Right lobe of liver (tissue), 6 donors: Measurements from ENCODE around the gene IVD. TPM values are rescaled to one million over a fixed set of nuclear protein-coding genes. Genes with fewer than 3 reads are reported as not detected.

Experiments used
- ATAC-seq, 4 donors: fragments of 200-7000 bp; cut with Tn5 transposase; one replicate each; pipeline ENCODE4 v1.9.1; 2020; ENCODE audit warnings: mild to moderate bottlenecking in 4 of 4, moderate library complexity in 4 of 4
- DNase-seq, 3 donors: peaks; one replicate each; pipeline ENCODE4 v3.0.0-alpha.2; 2020
- H3K27ac ChIP-seq, 3 donors: fragments of 200-600 bp; one replicate each; pipeline ENCODE4 v1.8.0; 2022
- H3K27me3 ChIP-seq, 2 donors: fragments of 200-600 bp; one replicate each; pipeline ENCODE4 v1.8.0; 2022
- H3K36me3 ChIP-seq, 4 donors: fragments of 200-600 bp; sonication (generic) in 1 of 4; one replicate each; pipeline versions ENCODE4 v1.5.1 to v1.8.0; 2017 to 2022; ENCODE audit warnings: control low read depth in 1 of 4
- H3K4me1 ChIP-seq, 4 donors: fragments of 200-600 bp; sonication (generic) in 1 of 4; one replicate each; pipeline versions ENCODE4 v1.5.1 to v1.8.0; 2017 to 2022; ENCODE audit warnings: control low read depth in 1 of 4
- H3K4me3 ChIP-seq, 3 donors: fragments of 200-600 bp; one replicate each; pipeline ENCODE4 v1.8.0; 2022
- H3K9me3 ChIP-seq, 4 donors: fragments of 200-600 bp; sonication (generic) in 1 of 4; one replicate each; pipeline versions ENCODE4 v1.5.1 to v1.8.0; 2017 to 2022; ENCODE audit warnings: control low read depth in 1 of 4
- CTCF ChIP-seq, 4 donors: fragments of 200-600 bp in 3 of 4; fragments of 450-650 bp in 1 of 4; IDR thresholded peaks; one replicate each; pipeline versions ENCODE4 v1.5.1 to v1.8.0; 2016 to 2022; ENCODE audit warnings: antibody characterized with exemption in 4 of 4, mild to moderate bottlenecking in 2 of 4
- POLR2A ChIP-seq: fragments of 450-650 bp; IDR thresholded peaks from one replicate; pipeline ENCODE4 v1.6.1; 2017; ENCODE audit warnings: antibody characterized with exemption, mild to moderate bottlenecking
- WGBS: methylation state at CpG from one replicate; pipeline ENCODE4 v1.1.6; 2018; ENCODE audit warnings: low coverage, low lambda C conversion rate; ENCODE audit not compliant: insufficient coverage; ENCODE audit errors: missing lambda C conversion rate; 5-methylcytosine and 5-hydroxymethylcytosine counted together
- intact Hi-C, 2 donors: fragments of 100-400 bp; cut with DNase I; formaldehyde crosslinking; loops; one replicate each; pipeline versions ENCODE4 v1.11.2 to v1.14.1; 2022
- total RNA-seq, 6 experiments: library from RNA; depleted of rRNA in 2 of 6; stranded (reverse); fragments of >200 nt in 2 of 6; fragmentation: NEBNext Ultra II Directional in 3 of 6; extraction: Animal tissue kit (Norgen Biotek cat#: 25700) in 3 of 6; gene quantifications; one replicate each; pipeline versions ENCODE4 v1.1.0 to v1.2.4, GENCODE V29; 2016 to 2023
- donor health status: DM: no; HTN: yes; CAD: no.
- donor health status: DM: no; HTN: no; CAD: no.
- donor health status: DM: no; HTN: no; CAD: no.
- donor health status: DM: no; HTN: yes; CAD: no.
- donor health status: DM: no; HTN: yes; CAD: no.

The IVD gene
- total RNA-seq, 6 experiments from 2014 or later, result 89.7 to 231 (median 122) TPM

- Histone ChIP-seq H3K36me3 (peaks cover 0 to 26% (median 6%) of the 10 kb centered on the region in 4 donors), H3K4me3 (no peak overlapping the region), H3K27me3 (no peaks in the 10 kb centered on the region), H3K4me1 (peaks cover 0 to 5% (median 0%) of the 10 kb centered on the region in 4 donors), H3K27ac (no peak overlapping the region), H3K9me3 (no peaks in the 10 kb centered on the region)
- no peak for DNase-seq
- no peak for ATAC-seq
- TF ChIP-seq CTCF (IDR thresholded peaks at IDR 0.05) (no peak), POLR2A (no peak)
- intact Hi-C loops, result no loop called here
These were observed 61.6 kb downstream of the IVD start for GRCh38 chr15:40467261-40467615.

- no peak overlapping the region for H3K27ac ChIP-seq
- no peaks in the 10 kb centered on the region for H3K9me3 ChIP-seq
- H3K4me3 ChIP-seq, result no peak overlapping the region
- intact Hi-C loops, result no loop called here
- peaks cover 0 to 5% (median 0%) of the 10 kb centered on the region in 4 donors for H3K4me1 ChIP-seq
- no peak for ATAC-seq
- H3K36me3 ChIP-seq, result peaks cover 0 to 17% (median 5%) of the 10 kb centered on the region in 4 donors
- no peak for DNase-seq
- no peaks in the 10 kb centered on the region for H3K27me3 ChIP-seq
- no peak for TF ChIP-seq POLR2A
- no peak for TF ChIP-seq CTCF (IDR thresholded peaks at IDR 0.05)
- WGBS, result 83% methylated on average over 1 of the region's 4 CpGs
These were observed 63.3 kb downstream of the IVD start for GRCh38 chr15:40468898-40469331.

- Histone ChIP-seq H3K4me3 (no peak overlapping the region), H3K27ac (no peak overlapping the region), H3K36me3 (peaks cover 0 to 14% (median 2%) of the 10 kb centered on the region in 4 donors), H3K4me1 (peaks cover 0 to 5% (median 0%) of the 10 kb centered on the region in 4 donors), H3K9me3 (no peaks in the 10 kb centered on the region), H3K27me3 (no peaks in the 10 kb centered on the region)
- DNase-seq, result no peak
- WGBS, result 87% methylated on average over 5 of the region's 7 CpGs
- TF ChIP-seq POLR2A, result no peak
- intact Hi-C loops, result no loop called here
- no peak for ATAC-seq
These were observed 64.3 kb downstream of the IVD start for GRCh38 chr15:40469776-40470390.

GRCh38 chr15:40470423-40471104 is 65.0 kb downstream of the IVD start, which contains the start of gene CHST14:
TSS of gene CHST14 (plus strand) at chr15:40470984. CDS start at chr15:40471214, 230 bp downstream.
- peak; percentile 69 to 71 (median 71) for DNase-seq
- Histone ChIP-seq H3K4me3 (peak within 1 kb of the TSS; percentile 79 to 87 (median 80)), H3K9me3 (no peaks in the 10 kb centered on the region), H3K36me3 (peaks cover 0 to 9% (median 2%) of the 10 kb centered on the region in 4 donors), H3K27ac (peak within 1 kb of the TSS; percentile 67 to 81 (median 70)), H3K27me3 (no peaks in the 10 kb centered on the region), H3K4me1 (peaks cover 0 to 5% (median 0%) of the 10 kb centered on the region in 4 donors)
- WGBS, result no CpG with 5 or more reads among the region's 52 CpGs
- intact Hi-C loops, result no loop called here
- TF ChIP-seq POLR2A (peak; percentile 26), CTCF (IDR thresholded peaks at IDR 0.05) (peak in 1 of 4 donors; percentile 12)
- peak; percentile 87 to 92 (median 88) for ATAC-seq

Other genes starting within 250 kb of the IVD start
- gene BUB1B, start 244.7 kb upstream of the IVD start, total RNA-seq, result 1 to 10 TPM in 3 of 6 experiments, under 1 TPM in 2, not detected in 1; 0.39 to 1.7 (median 1.2) TPM
- under 1 TPM in 4 of 6 experiments, not detected in 2; 0.05 to 0.19 (median 0.10) TPM for gene PAK6, start 166.7 kb upstream of the IVD start, total RNA-seq
- gene ANKRD63, start 122.7 kb upstream of the IVD start, total RNA-seq, result under 1 TPM in 1 of 6 experiments, not detected in 5; 0.24 TPM
- 10 to 100 TPM in 2 of 6 experiments, 1 to 10 TPM in 4; 5.0 to 18.0 (median 7.2) TPM for gene PLCB2, start 97.9 kb upstream of the IVD start, total RNA-seq
- 1 to 10 TPM; 4.6 to 8.7 (median 5.8) TPM for gene INAFM2, start 82.1 kb upstream of the IVD start, total RNA-seq
- gene CCDC9B, start 64.9 kb upstream of the IVD start, total RNA-seq, result 10 to 100 TPM in 1 of 6 experiments, 1 to 10 TPM in 5; 4.2 to 11.9 (median 4.7) TPM
- not detected for gene PHGR1, start 54.8 kb upstream of the IVD start, total RNA-seq
- gene DISP2, start 47.6 kb upstream of the IVD start, total RNA-seq, result under 1 TPM; 0.06 to 0.71 (median 0.16) TPM
- gene KNSTRN, start 23.1 kb upstream of the IVD start, total RNA-seq, result 10 to 100 TPM in 4 of 6 experiments, 1 to 10 TPM in 2; 5.4 to 17.2 (median 11.2) TPM
- gene BAHD1, start 35.2 kb downstream of the IVD start, total RNA-seq, result 10 to 100 TPM in 1 of 6 experiments, 1 to 10 TPM in 5; 6.5 to 10.5 (median 9.0) TPM
- 1 to 10 TPM; 2.9 to 5.7 (median 4.8) TPM for gene CHST14, start 65.2 kb downstream of the IVD start, total RNA-seq
- gene CCDC32, start 159.2 kb downstream of the IVD start, total RNA-seq, result 10 to 100 TPM in 3 of 6 experiments, 1 to 10 TPM in 3; 6.4 to 12.3 (median 9.9) TPM
- 1 to 10 TPM; 4.7 to 7.4 (median 6.1) TPM for gene RPUSD2, start 163.5 kb downstream of the IVD start, total RNA-seq
- 1 to 10 TPM; 1.6 to 9.6 (median 3.6) TPM for gene KNL1, start 188.5 kb downstream of the IVD start, total RNA-seq